ENCODE data around the gene BORCS6.
"Not testable (repeated sequence)": the region's sequence is repeated elsewhere in the genome, so short reads cannot be mapped to it uniquely, and the experiment has no call there.

BORCS6 gene

DNA sequence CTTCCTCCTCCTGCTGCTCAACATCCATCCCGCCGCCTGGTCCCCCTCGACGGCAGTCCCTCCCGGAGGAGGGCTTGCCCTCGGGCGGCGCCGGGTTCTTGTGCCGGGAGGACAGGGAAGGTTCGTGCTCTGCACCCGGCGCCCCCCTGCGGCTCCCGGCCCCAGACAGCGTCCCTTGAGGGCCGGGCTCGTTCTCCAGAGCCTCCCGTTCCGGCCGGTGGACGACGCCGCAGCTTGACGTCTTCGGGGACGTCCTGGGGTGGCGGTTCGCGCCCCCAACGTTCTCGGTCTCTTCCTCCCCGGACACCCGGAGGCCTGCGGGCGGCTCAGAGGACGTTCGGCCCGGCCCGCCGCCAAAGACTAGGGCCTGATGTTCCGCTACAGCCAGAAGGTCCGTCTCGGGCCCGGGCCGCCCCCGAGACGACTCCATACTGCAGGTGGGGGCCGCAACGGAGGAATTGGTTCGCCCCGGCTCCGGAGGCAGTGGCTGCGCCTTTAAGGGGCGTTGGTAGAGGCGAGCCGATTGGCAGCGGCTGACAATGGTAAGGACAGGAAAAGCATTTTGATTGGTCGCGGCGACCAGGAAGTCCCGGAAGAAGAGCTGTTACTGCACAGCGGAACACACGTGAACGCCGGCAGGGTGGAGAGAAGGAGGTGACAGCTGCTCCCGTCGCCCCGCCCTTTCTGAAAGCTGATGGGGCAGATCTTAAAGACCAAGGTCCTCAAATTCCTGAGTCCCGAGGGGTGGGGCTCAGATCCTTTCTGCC lies at the start of gene BORCS6:
BORCS6 (minus strand) TSS at position 470 of the 767 bp plus-strand sequence; CDS start at position 430, 40 bp downstream.
- DNase-seq (ENCODE audit: low spot score): peak; percentile 96

DNA sequence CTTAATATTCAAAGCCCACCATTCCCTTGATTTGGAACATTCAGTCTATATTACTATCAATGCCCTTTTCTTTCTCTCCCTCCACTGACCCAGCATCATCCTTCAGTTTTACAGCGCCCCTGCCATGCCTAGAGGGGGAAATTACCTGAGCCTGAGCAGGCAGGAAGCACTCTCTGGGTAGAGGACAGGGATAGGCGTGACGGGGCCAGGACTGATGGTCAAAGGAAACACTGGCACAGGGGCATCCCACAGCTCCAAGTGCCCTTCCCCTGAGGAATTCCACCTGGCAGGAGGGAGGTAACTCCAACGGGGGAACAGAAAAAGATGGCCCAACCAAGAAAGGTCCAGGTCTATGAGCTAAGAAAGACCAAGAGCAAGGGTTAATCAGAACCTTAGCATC lies 47.9 kb upstream of the BORCS6 start:
- no peak for DNase-seq (ENCODE audit: low spot score)

GRCh38 chr17:8237175-8237574 lies 47.2 kb upstream of the BORCS6 start:
- no peak for DNase-seq (ENCODE audit: low spot score)

DNA sequence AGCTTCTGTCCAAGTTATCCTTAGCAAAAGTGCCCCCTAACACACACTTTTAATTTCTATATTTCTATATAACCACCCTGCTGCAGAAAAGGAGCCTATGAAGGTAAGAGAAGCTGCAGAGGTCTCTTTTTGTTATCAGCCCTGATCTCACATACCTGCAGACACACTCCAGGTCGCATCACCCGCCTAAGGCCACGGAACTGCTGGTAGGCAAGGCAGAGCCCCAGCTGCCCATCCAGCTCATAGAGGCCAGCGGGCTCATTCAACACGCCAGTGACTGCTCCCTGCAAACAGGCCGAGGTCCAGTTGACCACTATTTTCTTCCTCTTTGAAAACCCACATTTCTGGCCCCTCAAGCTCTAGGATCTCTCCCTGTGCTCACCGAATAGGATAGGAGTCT lies 45.7 kb upstream of the BORCS6 start:
- DNase-seq (ENCODE audit: low spot score): no peak

DNA sequence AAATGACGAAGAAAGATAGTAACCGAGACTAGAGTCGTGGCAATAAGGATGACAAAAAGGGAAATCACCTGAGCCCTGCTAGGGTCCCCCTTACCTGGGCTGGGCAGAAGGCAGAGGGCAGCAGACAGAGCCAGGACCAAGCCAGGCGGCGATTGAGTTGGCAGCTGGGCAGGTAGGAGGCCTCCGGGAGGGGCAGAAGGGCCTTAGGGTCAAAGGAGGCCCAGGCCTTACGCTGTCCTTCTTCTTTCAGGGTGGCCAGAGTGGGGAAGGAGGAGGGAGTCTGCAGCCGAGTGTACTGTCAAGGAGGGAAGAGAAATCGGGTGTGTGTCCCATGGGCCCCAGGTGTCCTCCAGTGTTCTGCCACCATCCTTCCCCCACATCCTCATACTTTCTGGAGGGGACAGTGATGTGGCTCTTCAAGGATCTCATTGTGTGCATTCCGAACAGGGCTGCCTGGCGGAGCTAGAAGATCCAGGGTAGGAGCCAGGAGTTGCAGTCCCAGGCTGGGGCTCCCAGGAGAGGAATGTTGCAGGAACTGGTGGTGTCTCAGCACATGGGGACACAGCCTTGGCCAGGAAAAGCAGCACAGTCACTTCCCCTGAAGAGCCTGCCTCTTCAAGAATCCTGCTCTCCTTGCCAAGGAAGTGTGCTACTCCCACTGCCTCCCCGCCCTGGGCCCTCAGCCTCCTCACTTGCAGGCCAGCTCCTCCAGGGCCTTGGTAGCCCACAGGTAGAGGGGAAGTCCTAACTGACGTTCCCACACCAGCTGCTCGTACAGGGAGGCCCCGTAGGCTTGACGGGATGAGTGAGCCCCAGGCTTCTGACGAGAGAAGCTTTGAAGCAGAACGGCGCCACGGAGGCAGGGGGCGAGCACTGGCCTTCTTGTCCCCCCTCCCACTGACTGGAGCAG lies 44.6 kb upstream of the BORCS6 start:
- DNase-seq (ENCODE audit: low spot score): no peak

- no peak for DNase-seq (ENCODE audit: low spot score)
Measured at GRCh38 chr17:8231701-8232100, 41.7 kb upstream of the BORCS6 start.

GRCh38 chr17:8227238-8227581 lies 37.2 kb upstream of the BORCS6 start:
- DNase-seq (ENCODE audit: low spot score): no peak

GRCh38 chr17:8226536-8227237 lies 36.7 kb upstream of the BORCS6 start:
- DNase-seq (ENCODE audit: low spot score): peak; percentile 85

DNA sequence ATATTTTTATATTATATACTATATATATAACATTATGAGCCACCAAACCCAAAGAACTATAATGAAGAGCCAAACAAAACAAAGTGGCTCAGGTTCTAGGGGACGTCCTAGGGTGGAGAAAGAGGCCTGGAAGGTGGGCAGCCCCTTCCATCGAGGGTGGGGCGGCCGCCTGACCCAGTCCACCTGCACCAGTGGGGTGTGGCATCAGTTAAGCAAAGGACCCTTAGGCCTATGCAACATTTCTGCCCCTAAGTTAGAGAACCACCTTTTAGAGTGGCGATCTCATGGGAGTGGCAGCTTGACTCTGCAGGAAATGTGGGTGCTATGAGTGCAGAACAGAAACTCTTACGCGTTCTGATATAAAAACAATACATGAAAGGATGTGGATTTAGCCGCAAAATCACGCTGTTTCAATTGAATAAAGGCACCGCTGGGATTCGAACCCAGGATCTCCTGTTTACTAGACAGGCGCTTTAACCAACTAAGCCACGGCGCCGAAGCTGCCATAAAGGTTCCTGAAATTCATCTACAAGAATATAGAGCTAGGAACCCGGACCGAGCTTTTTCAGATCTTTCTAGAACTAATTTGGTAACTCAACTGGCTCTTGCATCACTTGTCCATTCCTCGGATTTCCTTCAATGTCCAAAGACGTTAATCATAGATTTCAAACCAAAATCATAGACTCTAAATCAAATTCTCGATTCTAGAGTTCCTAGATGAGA lies 36.0 kb upstream of the BORCS6 start:
- DNase-seq (ENCODE audit: low spot score): peak; percentile 72

GRCh38 chr17:8224891-8225812 lies 35.2 kb upstream of the BORCS6 start:
- no peak for DNase-seq (ENCODE audit: low spot score)

- DNase-seq (ENCODE audit: low spot score): peak; percentile 53
Measured at GRCh38 chr17:8223356-8224126, 33.6 kb upstream of the BORCS6 start.

DNA sequence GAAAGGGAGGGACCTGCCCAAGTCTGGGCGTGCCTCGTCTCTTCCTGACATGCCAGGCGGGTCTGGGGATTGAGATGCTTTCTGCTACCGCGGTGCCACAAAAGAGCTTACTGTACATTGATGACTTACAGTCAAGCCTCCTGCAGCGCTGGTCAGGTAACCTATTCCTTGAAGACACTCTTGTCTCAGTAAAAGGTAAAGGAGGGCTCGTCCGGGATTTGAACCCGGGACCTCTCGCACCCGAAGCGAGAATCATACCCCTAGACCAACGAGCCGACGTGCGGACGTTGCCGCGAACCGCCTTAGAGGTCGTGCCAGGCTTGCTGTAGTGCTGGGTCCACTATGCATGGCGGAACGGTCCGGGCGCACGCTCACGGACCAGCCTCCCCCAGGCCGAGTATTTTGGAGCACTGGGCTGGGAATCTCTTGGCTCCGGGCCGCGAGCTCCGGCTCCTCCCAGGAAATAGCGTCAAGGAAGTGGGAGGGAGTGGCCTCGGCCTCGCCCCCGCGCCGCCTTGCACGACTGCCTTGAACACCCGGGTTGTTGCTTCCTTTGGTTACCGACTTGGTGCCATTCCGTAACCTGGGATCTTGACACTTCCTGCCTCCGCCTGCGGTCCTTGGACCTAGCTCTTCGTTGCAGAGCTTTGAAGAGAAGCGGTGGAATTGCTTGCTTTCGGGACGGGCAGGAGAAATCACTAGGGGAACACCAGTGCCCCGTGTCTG lies 32.8 kb upstream of the BORCS6 start:
- DNase-seq (ENCODE audit: low spot score): peak; percentile 92

GRCh38 chr17:8222380-8222629 lies 32.3 kb upstream of the BORCS6 start:
- DNase-seq (ENCODE audit: low spot score): no peak

- DNase-seq (ENCODE audit: low spot score): peak; percentile 78
Measured at GRCh38 chr17:8221663-8222379, 31.8 kb upstream of the BORCS6 start.

DNA sequence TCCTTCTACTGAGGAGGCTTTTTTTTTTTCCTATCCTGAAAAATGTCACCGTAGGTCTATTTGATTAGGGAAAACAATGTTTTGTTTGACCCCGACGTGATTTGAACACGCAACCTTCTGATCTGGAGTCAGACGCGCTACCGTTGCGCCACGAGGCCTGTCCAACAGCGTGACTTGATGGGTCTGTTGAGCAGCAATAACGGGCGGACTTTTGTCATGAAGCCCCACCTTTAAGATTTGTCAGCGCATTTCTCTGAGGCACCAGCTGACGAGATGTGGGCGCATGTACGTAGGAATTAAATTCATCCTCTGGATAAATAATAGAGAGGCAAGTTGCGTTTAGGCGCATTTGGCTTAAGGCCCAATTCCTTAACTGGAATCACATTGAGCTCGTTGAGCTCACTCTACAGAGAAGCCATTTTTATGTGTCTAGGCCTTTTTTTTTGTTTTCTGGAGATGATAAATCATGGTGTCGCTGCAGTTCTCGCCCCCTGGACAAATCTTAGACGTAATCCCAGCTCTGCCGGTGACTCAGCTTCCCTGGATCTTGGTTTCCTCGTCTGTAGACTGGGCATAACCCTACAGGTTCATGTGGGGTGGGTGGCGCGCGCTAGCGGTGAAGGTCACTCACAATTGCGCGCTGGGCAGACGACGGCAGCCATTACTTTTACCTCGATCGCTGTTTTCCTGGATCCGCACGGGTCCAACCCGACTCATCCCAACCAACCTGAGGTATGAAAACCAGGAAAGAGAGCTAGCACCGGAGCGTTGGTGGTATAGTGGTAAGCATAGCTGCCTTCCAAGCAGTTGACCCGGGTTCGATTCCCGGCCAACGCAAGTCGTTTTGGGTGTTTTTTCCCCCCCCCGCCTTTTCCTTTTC lies 31.0 kb upstream of the BORCS6 start:
- peak; percentile 87 for DNase-seq (ENCODE audit: low spot score)

DNA sequence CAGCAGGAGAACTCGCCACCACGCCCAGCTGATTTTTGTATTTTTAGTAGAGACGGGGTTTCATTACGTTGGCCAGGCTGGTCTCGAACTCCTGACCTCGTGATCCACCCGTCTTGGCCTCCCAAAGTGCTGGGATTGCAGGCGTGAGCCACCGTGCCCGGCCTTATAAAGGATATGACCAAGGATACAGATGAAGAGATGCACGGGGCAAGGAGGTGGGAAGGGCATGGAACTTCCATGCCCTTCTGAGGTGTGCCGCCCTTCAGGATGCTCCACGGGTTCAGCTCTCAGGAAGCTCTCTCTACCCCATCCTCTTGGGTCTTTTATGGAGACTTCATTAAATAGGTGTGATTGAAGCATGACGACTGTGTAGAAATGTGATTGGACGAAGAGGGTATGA lies 24.0 kb upstream of the BORCS6 start:
- DNase-seq (ENCODE audit: low spot score): not testable (repeated sequence)

DNA sequence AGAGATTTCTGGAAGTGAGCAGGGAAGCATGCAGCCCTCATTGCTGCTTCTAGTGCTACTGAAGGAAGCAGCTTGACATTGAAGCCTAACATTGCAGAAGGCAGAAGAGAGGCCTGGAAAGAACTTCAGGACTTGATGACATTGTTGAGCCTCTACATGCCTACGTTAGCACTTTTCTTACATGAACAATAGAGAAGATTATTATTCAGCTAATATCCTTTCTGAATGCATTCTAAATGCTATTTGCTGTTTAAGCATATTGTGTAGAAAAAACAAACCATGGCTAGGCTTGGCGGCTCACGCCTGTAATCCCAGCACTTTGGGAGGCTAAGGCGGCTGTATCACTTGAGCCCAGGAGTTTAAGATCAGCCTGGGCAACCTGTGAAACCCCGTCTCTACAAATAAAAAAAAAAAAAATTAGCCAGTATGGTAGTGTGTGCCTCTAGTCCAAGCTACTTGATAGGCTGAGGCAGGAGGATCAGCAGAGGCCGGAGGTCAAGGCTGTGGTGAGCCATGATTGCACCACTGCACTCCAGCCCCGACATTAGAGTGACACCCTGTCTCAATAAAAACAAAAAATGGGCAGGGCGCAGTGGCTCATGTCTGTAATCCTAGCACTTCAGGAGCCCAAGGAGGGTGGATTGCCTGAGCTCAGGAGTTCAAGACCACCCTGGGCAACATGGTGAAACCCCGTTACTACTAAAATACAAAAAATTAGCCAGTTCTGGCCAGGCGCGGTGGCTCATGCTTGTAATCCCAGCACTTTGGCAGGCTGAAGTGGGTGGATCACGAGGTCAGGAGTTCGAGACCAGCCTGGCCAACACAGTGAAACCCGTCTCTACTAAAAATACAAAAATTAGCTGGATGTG lies 22.6 kb upstream of the BORCS6 start:
- DNase-seq (ENCODE audit: low spot score): no peak

Data from LoVo (cell line).